K562 (cell line): Measurements from ENCODE around the gene MSL2. TPM values are rescaled to one million over a fixed set of nuclear protein-coding genes. Genes with fewer than 3 reads are reported as not detected.

Experiments
- ATAC-seq: fragments of 200-7000 bp; cut with Tn5 transposase; 3 replicates; pipeline ENCODE4 v1.9.1; 2020; ENCODE audit warnings: moderate library complexity
- BruUV-seq: library from RNA; stranded (reverse); fragments of 400-500 nt; replicated peaks from 2 replicates; lab custom pipeline; 2021; lab: Mats Ljungman, UMichigan
- CTCF ChIA-PET: fragments of 300-600 bp; formaldehyde crosslinking; extraction: SDS; loops from one replicate; lab custom pipeline; 2021; ENCODE audit warnings: low intra/inter-chr PET ratio; lab: Yijun Ruan, JAX
- POLR2A ChIA-PET: fragments of 300-600, 350-650 bp; sonication (Branson Sonifier 250); formaldehyde crosslinking; extraction: SDS; loops from one replicate; lab custom pipeline; 2021; ENCODE audit warnings: antibody characterized with exemption, inconsistent platforms; lab: Yijun Ruan, JAX
- DNase-seq, 4 experiments: peaks; one replicate each; pipeline versions ENCODE4 v3.0.0 to v3.0.0-alpha.2; 2011 to 2018; ENCODE audit warnings: low spot score in 3 of 4, mixed read lengths in 3 of 4; ENCODE audit errors: extremely low read depth in 1 of 4
- FAIRE-seq: peaks from 2 replicates; lab custom pipeline; 2011; peaks lifted over from hg19 to GRCh38; lab: Jason Lieb, UNC
- H2AFZ ChIP-seq: 2 replicates; pipeline ENCODE4 v1.6.0; 2011; ENCODE audit warnings: low read depth, low read length, control low read depth, inconsistent platforms
- H3K27ac ChIP-seq: fragments of 200-600 bp; 3 replicates; pipeline ENCODE4 v1.8.0; 2011; ENCODE audit warnings: low read depth, mild to moderate bottlenecking, control low read depth, inconsistent platforms, low read length, moderate library complexity, mixed read lengths; ENCODE audit errors: extremely low read depth
- H3K27me3 ChIP-seq, 2 experiments: fragments of 300-600 bp in 1 of 2; 2 replicates in 1 of 2; 3 replicates in 1 of 2; pipeline versions ENCODE4 v1.6.0 to v1.8.0; 2011; ENCODE audit warnings: inconsistent platforms in 2 of 2, low read length in 2 of 2, mild to moderate bottlenecking in 1 of 2, mixed read lengths in 1 of 2, moderate library complexity in 1 of 2; ENCODE audit not compliant: control insufficient read depth in 2 of 2, insufficient read depth in 2 of 2
- H3K36me3 ChIP-seq: fragments of 300-600 bp; 3 replicates; pipeline ENCODE4 v1.8.0; 2011; ENCODE audit warnings: mild to moderate bottlenecking, low read length, inconsistent platforms; ENCODE audit not compliant: control insufficient read depth, insufficient read depth
- H3K4me1 ChIP-seq, 2 experiments: fragments of 200-600 bp in 1 of 2; replicated peaks in 1 of 2; 2 replicates in 1 of 2; 3 replicates in 1 of 2; pipeline versions ENCODE4 v1.5.1 to v1.8.0; 2011; ENCODE audit warnings: inconsistent platforms in 2 of 2, low read length in 2 of 2, mild to moderate bottlenecking in 1 of 2, mixed read lengths in 1 of 2, moderate library complexity in 1 of 2; ENCODE audit not compliant: control insufficient read depth in 2 of 2, insufficient read depth in 2 of 2
- H3K4me2 ChIP-seq: 2 replicates; pipeline ENCODE4 v1.6.1; 2011; ENCODE audit warnings: low read length, control low read depth, inconsistent platforms, mixed read lengths; ENCODE audit not compliant: insufficient read depth
- H3K4me3 ChIP-seq: fragments of 200-600 bp; sonication (generic), shearing (Covaris generic); 2 replicates; pipeline ENCODE4 v1.5.1; 2016; ENCODE audit warnings: control low read depth, inconsistent platforms
- H3K79me2 ChIP-seq: fragments of 200-600 bp; 3 replicates; pipeline ENCODE4 v1.8.0; 2011; ENCODE audit warnings: low read length, inconsistent platforms; ENCODE audit not compliant: control insufficient read depth, insufficient read depth
- H3K9ac ChIP-seq, 2 experiments: 2 replicates each; pipeline versions ENCODE4 v1.6.0 to v1.6.1; 2011; ENCODE audit warnings: low read depth in 2 of 2, low read length in 2 of 2, control low read depth in 1 of 2, inconsistent platforms in 1 of 2, mild to moderate bottlenecking in 1 of 2, mixed read lengths in 1 of 2; ENCODE audit not compliant: insufficient read depth in 1 of 2
- H3K9me1 ChIP-seq: one replicate; pipeline ENCODE4 v1.6.0; 2011; ENCODE audit warnings: inconsistent platforms, mild to moderate bottlenecking, low read length, moderate library complexity; ENCODE audit not compliant: control insufficient read depth, insufficient read depth
- H3K9me3 ChIP-seq: replicated peaks from 2 replicates; pipeline ENCODE4 v1.5.1; 2011; ENCODE audit warnings: low read depth, low read length, inconsistent platforms; ENCODE audit not compliant: control insufficient read depth, insufficient read depth
- H4K20me1 ChIP-seq: replicated peaks from 2 replicates; pipeline ENCODE4 v1.6.1; 2011; ENCODE audit warnings: low read length, inconsistent platforms, mixed read lengths; ENCODE audit not compliant: control insufficient read depth, insufficient read depth
- FOXA1 ChIP-seq: fragments of 450-650 bp; IDR thresholded peaks from 2 replicates; pipeline ENCODE4 v1.6.1; 2016; ENCODE audit warnings: mild to moderate bottlenecking, borderline replicate concordance
- HLTF ChIP-seq: fragments of 450-650 bp; IDR thresholded peaks from 2 replicates; pipeline ENCODE4 v1.6.1; 2016
- MAZ ChIP-seq, 2 experiments: fragments of 450-650 bp in 1 of 2; sonication (generic) in 1 of 2; formaldehyde crosslinking; IDR thresholded peaks in 1 of 2; conservative IDR thresholded peaks in 1 of 2; 2 replicates each; pipeline versions ENCODE4 v1.4.0 to v1.5.0; 2020; ENCODE audit warnings: mild to moderate bottlenecking in 1 of 2, missing genetic modification reagents in 1 of 2
- NFATC3 ChIP-seq: fragments of 450-650 bp; IDR thresholded peaks from 2 replicates; pipeline ENCODE4 v1.6.1; 2017; ENCODE audit warnings: mild to moderate bottlenecking
- ZNF444 ChIP-seq: fragments of 250-450 bp; sonication (Bioruptor Pico); IDR thresholded peaks from 2 replicates; pipeline ENCODE4 v1.4.0; 2020; ENCODE audit warnings: mild to moderate bottlenecking, moderate library complexity
- ZNF507 ChIP-seq: conservative IDR thresholded peaks from 2 replicates; pipeline ENCODE4 v1.6.1; 2017; ENCODE audit warnings: missing genetic modification characterization, missing compliant biosample characterization
- WGBS: fragments of 100-300 bp; shearing (Covaris generic); methylation state at CpG from one replicate; pipeline ENCODE4 v1.1.6; 2016; ENCODE audit warnings: low coverage, mixed read lengths; ENCODE audit not compliant: insufficient coverage; ENCODE audit errors: missing lambda C conversion rate; 5-methylcytosine and 5-hydroxymethylcytosine counted together
- in situ Hi-C: fragments of 300-500 bp; cut with MboI; formaldehyde crosslinking; loops from 4 replicates; pipeline ENCODE4 v1.15.0; 2018; ENCODE audit warnings: inconsistent platforms, mixed read lengths
- intact Hi-C: fragments of 100-400 bp; cut with micrococcal nuclease; formaldehyde crosslinking; loops from 2 replicates; pipeline ENCODE4 v1.14.2; 2022
- polyA plus RNA-seq, 8 experiments: library from polyadenylated mRNA; depleted of rRNA in 4 of 8; stranded (reverse) in 5 of 8; unstranded in 3 of 8; fragments of >200 nt; fragmentation: Nextera tagmentation in 2 of 8; fragmentation: Illumina TruSeq in 1 of 8; extraction: Ambion mirVana in 2 of 8; extraction: Trizol in 1 of 8; gene quantifications; 2 replicates each; pipeline versions ENCODE4 v1.2.1 to v1.2.3, GENCODE V29; 2011 to 2014; ENCODE audit warnings: inconsistent platforms in 1 of 8, missing spikeins in 1 of 8
- total RNA-seq, 7 experiments: library from RNA; depleted of rRNA in 6 of 7; stranded (reverse); fragments of >200 nt in 6 of 7; fragmentation: Illumina TruSeq in 2 of 7; extraction: Trizol in 2 of 7; gene quantifications; 2 replicates each; pipeline versions ENCODE4 v1.2.1 to v1.2.3, GENCODE V29; 2011 to 2021; ENCODE audit warnings: low replicate concordance in 1 of 7
- TF ChIP-seq, protein P1 (sequence below), 2 experiments: fragments of 450-650 bp; IDR thresholded peaks; 2 replicates each; pipeline ENCODE4 v1.6.1; 2018; ENCODE audit warnings: mild to moderate bottlenecking in 2 of 2, low read depth in 1 of 2; ENCODE audit not compliant: partially characterized antibody in 2 of 2
- TF ChIP-seq, protein P2 (sequence below), 2 experiments: fragments of 450-650 bp; IDR thresholded peaks; 2 replicates each; pipeline ENCODE4 v1.6.1; 2016; ENCODE audit warnings: mild to moderate bottlenecking in 2 of 2, borderline replicate concordance in 1 of 2, low read depth in 1 of 2, moderate library complexity in 1 of 2
- TF ChIP-seq, protein P3 (sequence below): sonication (generic); formaldehyde crosslinking; IDR thresholded peaks from 2 replicates; pipeline ENCODE4 v1.8.0; 2022; ENCODE audit warnings: mild to moderate bottlenecking, low read depth, missing genetic modification reagents

Gene MSL2
- total and polyA plus RNA-seq, 9 of the 15 experiments (the other 6 are each of a cell fraction or from before 2014, with no cell fraction given) = 1.9 to 19.9 (median 9.1) TPM

DNA sequence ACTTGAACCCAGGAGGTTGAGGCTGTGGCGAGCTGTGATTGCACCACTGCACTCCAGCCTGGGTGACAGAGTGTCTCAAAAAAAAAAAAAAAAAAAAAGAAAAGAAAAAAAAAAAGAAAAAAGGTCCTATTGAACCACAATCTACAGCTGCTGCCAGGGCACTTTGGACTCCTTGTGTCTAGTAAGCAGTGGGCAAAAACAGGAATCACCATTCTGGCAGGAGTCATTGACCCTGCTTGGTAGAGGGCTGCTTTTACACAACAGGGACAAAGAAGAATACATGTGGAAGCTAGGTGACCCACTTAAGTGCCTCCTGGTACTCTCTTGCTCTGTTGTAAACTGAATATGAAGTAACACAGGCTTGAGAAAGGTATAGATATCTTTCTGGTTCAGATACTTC, 39.4 kb upstream of the MSL2 start:
- BruUV-seq = no TSS peak
- Histone ChIP-seq H3K9ac (no peak overlapping the region), H4K20me1 (no peaks in the 10 kb centered on the region), H2AFZ (no peak overlapping the region), H3K4me1 (no peaks in the 10 kb centered on the region), H3K9me3 (no peaks in the 10 kb centered on the region), H3K79me2 (no peaks in the 10 kb centered on the region), H3K4me2 (no peak overlapping the region), H3K36me3 (no peaks in the 10 kb centered on the region), H3K4me3 (no peak overlapping the region), H3K9me1 (no peaks in the 10 kb centered on the region), H3K27ac (no peak overlapping the region), H3K27me3 (peaks cover 0 to 3% of the 10 kb centered on the region in 2 experiments; a peak in 1 of 5 replicates)
- CTCF ChIA-PET = no interaction called here
- FAIRE-seq (no peak), DNase-seq (no peak), ATAC-seq (no peak)
- POLR2A ChIA-PET = interaction anchor here (1.0 kb wide), 1 partner anchor 15 kb away, joined by 3 read pairs; the partner anchor contains the start of gene PCCB
- WGBS = 0% methylated on average over 1 of the region's 1 CpG
- intact Hi-C loops (no loop called here), in situ Hi-C loops (no loop called here)
- TF ChIP-seq FOXA1 (no peak), NFATC3 (no peak), MAZ (CRISPR knock-in tag; conservative IDR thresholded peaks at IDR 0.05 in 1 of 2, IDR thresholded peaks at IDR 0.05 in 1 of 2) (no peak), ZNF507 (tag) (no peak), HLTF (no peak), ZNF444 (no peak)
- TF ChIP-seq, protein P1, sequence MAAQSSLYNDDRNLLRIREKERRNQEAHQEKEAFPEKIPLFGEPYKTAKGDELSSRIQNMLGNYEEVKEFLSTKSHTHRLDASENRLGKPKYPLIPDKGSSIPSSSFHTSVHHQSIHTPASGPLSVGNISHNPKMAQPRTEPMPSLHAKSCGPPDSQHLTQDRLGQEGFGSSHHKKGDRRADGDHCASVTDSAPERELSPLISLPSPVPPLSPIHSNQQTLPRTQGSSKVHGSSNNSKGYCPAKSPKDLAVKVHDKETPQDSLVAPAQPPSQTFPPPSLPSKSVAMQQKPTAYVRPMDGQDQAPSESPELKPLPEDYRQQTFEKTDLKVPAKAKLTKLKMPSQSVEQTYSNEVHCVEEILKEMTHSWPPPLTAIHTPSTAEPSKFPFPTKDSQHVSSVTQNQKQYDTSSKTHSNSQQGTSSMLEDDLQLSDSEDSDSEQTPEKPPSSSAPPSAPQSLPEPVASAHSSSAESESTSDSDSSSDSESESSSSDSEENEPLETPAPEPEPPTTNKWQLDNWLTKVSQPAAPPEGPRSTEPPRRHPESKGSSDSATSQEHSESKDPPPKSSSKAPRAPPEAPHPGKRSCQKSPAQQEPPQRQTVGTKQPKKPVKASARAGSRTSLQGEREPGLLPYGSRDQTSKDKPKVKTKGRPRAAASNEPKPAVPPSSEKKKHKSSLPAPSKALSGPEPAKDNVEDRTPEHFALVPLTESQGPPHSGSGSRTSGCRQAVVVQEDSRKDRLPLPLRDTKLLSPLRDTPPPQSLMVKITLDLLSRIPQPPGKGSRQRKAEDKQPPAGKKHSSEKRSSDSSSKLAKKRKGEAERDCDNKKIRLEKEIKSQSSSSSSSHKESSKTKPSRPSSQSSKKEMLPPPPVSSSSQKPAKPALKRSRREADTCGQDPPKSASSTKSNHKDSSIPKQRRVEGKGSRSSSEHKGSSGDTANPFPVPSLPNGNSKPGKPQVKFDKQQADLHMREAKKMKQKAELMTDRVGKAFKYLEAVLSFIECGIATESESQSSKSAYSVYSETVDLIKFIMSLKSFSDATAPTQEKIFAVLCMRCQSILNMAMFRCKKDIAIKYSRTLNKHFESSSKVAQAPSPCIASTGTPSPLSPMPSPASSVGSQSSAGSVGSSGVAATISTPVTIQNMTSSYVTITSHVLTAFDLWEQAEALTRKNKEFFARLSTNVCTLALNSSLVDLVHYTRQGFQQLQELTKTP (IDR thresholded peaks at IDR 0.05; ENCODE audit: low read depth in 1 of 2, partially characterized antibody in 2 of 2) = no peak
- TF ChIP-seq, protein P2, sequence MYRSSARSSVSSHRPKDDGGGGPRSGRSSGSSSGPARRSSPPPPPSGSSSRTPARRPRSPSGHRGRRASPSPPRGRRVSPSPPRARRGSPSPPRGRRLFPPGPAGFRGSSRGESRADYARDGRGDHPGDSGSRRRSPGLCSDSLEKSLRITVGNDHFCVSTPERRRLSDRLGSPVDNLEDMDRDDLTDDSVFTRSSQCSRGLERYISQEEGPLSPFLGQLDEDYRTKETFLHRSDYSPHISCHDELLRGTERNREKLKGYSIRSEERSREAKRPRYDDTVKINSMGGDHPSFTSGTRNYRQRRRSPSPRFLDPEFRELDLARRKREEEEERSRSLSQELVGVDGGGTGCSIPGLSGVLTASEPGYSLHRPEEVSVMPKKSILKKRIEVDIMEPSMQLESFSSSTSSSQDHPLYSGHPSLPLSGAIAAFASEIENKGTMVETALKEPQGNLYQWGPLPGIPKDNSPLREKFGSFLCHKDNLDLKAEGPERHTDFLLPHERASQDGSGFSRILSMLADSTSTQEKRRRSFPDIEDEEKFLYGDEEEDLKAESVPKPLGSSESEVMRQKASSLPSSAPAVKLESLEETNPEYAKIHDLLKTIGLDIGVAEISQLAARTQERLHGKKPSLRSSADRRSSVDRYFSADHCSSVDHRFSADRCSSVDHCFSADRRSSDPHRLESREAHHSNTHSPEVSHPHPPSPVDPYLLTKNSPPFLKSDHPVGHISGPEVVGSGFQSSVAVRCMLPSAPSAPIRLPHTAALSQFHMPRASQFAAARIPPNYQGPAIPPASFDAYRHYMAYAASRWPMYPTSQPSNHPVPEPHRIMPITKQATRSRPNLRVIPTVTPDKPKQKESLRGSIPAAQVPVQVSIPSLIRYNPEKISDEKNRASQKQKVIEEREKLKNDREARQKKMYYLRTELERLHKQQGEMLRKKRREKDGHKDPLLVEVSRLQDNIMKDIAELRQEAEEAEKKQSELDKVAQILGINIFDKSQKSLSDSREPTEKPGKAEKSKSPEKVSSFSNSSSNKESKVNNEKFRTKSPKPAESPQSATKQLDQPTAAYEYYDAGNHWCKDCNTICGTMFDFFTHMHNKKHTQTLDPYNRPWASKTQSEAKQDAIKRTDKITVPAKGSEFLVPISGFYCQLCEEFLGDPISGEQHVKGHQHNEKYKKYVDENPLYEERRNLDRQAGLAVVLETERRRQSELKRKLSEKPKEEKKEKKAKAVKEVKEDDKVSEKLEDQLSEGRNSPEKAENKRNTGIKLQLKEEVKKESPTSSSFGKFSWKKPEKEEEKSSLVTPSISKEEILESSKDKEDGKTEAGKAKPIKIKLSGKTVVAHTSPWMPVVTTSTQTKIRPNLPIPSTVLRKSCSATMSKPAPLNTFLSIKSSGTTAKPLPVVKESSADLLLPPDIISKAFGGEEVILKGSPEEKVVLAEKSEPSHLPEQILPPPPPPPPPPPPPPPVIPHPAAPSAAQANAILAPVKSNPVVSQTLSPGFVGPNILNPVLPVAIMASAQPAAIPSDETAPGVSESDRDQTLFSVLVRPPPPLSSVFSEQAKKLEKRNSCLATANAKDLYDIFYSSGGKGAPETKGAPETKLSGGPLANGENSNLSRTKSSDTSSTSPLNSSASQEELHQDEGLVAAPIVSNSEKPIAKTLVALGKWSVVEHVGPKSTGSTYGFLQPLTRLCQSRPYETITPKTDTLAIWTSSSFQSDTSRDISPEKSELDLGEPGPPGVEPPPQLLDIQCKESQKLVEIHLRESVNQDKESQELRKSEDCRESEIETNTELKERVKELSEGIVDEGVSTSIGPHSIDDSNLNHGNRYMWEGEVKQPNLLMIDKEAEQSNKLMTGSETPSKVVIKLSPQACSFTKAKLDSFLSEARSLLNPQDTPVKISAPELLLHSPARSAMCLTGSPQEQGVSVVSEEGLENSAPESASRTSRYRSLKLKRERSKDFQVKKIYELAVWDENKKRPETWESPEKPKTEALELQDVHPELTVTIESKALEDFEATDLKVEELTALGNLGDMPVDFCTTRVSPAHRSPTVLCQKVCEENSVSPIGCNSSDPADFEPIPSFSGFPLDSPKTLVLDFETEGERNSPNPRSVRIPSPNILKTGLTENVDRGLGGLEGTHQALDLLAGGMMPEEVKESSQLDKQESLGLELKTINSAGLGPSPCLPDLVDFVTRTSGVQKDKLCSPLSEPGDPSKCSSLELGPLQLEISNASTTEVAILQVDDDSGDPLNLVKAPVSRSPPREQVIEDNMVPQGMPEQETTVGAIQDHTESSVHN (IDR thresholded peaks at IDR 0.05; ENCODE audit: borderline replicate concordance in 1 of 2, low read depth in 1 of 2) = no peak
- TF ChIP-seq, protein P3, sequence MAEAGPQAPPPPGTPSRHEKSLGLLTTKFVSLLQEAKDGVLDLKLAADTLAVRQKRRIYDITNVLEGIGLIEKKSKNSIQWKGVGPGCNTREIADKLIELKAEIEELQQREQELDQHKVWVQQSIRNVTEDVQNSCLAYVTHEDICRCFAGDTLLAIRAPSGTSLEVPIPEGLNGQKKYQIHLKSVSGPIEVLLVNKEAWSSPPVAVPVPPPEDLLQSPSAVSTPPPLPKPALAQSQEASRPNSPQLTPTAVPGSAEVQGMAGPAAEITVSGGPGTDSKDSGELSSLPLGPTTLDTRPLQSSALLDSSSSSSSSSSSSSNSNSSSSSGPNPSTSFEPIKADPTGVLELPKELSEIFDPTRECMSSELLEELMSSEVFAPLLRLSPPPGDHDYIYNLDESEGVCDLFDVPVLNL = no peak
